ENCODE results near the gene GLIS1. TPM values are rescaled to one million over a fixed set of nuclear protein-coding genes. Genes with fewer than 3 reads are reported as not detected.

Gene GLIS1
- total RNA-seq, 1 experiment from 2014 or later = 0.28 TPM

GRCh38 chr1:53697721-53698383 lies 41.1 kb downstream of the GLIS1 start:
- no peak overlapping the region for H4K5ac ChIP-seq (ENCODE audit: insufficient read length, low read depth, low read length)
- H3K23me2 ChIP-seq (ENCODE audit: insufficient read length, low read depth, low read length, poor library complexity, severe bottlenecking) = no peaks in the 10 kb centered on the region
- no peak overlapping the region for H3K27ac Mint-ChIP-seq
- H2AFZ ChIP-seq (ENCODE audit: low read length) = no peak overlapping the region
- no peak for DNase-seq
- H3K79me2 ChIP-seq (ENCODE audit: insufficient read depth, low read length) = no peaks in the 10 kb centered on the region
- H3K14ac ChIP-seq (ENCODE audit: insufficient read depth, low read length) = no peak overlapping the region; the same call in 1 of the 2 replicates
- H4K8ac ChIP-seq (replicated peaks; ENCODE audit: insufficient read length, low read depth, low read length) = no peak overlapping the region
- H3T11ph ChIP-seq (ENCODE audit: low read length) = no peak overlapping the region
- peaks cover 20 to 24% of the 10 kb centered on the region in 2 experiments for H3K4me1 Mint-ChIP-seq
- H3K36me3 Mint-ChIP-seq (ENCODE audit: insufficient read depth in 1 of 3, low read depth in 3 of 3) = peaks cover 0 to 2% (median 0%) of the 10 kb centered on the region in 3 experiments; a peak in 2 of 7 replicates
- no peak overlapping the region for H2BK12ac ChIP-seq (ENCODE audit: insufficient read length, low read depth, low read length)
- H3K9me3 Mint-ChIP-seq = 0 out of 5 replicates have a peak, but pooled peaks cover 0 to 4% of the 10 kb centered on the region in 2 experiments
- no peak overlapping the region for H2BK5ac ChIP-seq (ENCODE audit: insufficient read length, low read length)
- H3K27me3 Mint-ChIP-seq (ENCODE audit: low read depth) = peaks cover 14% of the 10 kb centered on the region
- H4K91ac ChIP-seq (ENCODE audit: insufficient read length, low read depth, low read length) = no peak overlapping the region
- H3K27me3 ChIP-seq (ENCODE audit: insufficient read depth, low read length) = no peaks in the 10 kb centered on the region
- no peak overlapping the region for H3K23ac ChIP-seq (ENCODE audit: insufficient read length, low read depth, low read length)
- H3K4me1 ChIP-seq (ENCODE audit: insufficient read depth, low read length) = no peaks in the 10 kb centered on the region
- no CpG with 5 or more reads among the region's 14 CpGs for WGBS (ENCODE audit: extremely low coverage, insufficient read length, low lambda C conversion rate)
- no peak overlapping the region for H3K4me2 ChIP-seq (ENCODE audit: insufficient read depth, insufficient read length, low read length)
- no peak overlapping the region for H2BK15ac ChIP-seq (ENCODE audit: low read depth, low read length)
- no peak overlapping the region for H2BK20ac ChIP-seq (ENCODE audit: low read depth, low read length, poor library complexity, severe bottlenecking)
- no peak overlapping the region for H3K9ac ChIP-seq (ENCODE audit: extremely low read depth, insufficient read length, low read length)
- no peak overlapping the region for H3K56ac ChIP-seq (ENCODE audit: insufficient read length, low read depth, low read length)
- H2BK120ac ChIP-seq (ENCODE audit: low read depth, low read length, poor library complexity, severe bottlenecking) = no peak overlapping the region
- no peaks in the 10 kb centered on the region for H3K9me3 ChIP-seq (ENCODE audit: control insufficient read depth, low read depth, low read length)
- H3K4ac ChIP-seq (ENCODE audit: low read depth, low read length) = no peak overlapping the region
- no peaks in the 10 kb centered on the region for H3K79me1 ChIP-seq (ENCODE audit: insufficient read depth, low read depth, low read length, poor library complexity, severe bottlenecking)
- no peak overlapping the region for H3K18ac ChIP-seq (ENCODE audit: insufficient read length, low read depth, low read length)
- no peak overlapping the region for H3K27ac ChIP-seq (ENCODE audit: insufficient read length, low read depth, low read length)
- no peaks in the 10 kb centered on the region for H4K20me1 ChIP-seq (ENCODE audit: control insufficient read depth, insufficient read depth, insufficient read length)
- no peak overlapping the region for H3K4me3 Mint-ChIP-seq
- no peak overlapping the region for H2AK5ac ChIP-seq (ENCODE audit: insufficient read length, low read length)
- TF ChIP-seq, protein P1, sequence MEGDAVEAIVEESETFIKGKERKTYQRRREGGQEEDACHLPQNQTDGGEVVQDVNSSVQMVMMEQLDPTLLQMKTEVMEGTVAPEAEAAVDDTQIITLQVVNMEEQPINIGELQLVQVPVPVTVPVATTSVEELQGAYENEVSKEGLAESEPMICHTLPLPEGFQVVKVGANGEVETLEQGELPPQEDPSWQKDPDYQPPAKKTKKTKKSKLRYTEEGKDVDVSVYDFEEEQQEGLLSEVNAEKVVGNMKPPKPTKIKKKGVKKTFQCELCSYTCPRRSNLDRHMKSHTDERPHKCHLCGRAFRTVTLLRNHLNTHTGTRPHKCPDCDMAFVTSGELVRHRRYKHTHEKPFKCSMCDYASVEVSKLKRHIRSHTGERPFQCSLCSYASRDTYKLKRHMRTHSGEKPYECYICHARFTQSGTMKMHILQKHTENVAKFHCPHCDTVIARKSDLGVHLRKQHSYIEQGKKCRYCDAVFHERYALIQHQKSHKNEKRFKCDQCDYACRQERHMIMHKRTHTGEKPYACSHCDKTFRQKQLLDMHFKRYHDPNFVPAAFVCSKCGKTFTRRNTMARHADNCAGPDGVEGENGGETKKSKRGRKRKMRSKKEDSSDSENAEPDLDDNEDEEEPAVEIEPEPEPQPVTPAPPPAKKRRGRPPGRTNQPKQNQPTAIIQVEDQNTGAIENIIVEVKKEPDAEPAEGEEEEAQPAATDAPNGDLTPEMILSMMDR (conservative IDR thresholded peaks at IDR 0.05) = no peak
